ENCODE results near the gene NDUFB6. TPM values are rescaled to one million over a fixed set of nuclear protein-coding genes. Genes with fewer than 3 reads are reported as not detected.
"Not testable (repeated sequence)": the region's sequence is repeated elsewhere in the genome, so short reads cannot be mapped to it uniquely, and the experiment has no call there.

Gene NDUFB6
- total RNA-seq, 1 donor from 2014 or later: 25.8 TPM

GRCh38 chr9:32525709-32526030 is 47.3 kb downstream of the NDUFB6 start:
- peaks cover 31% of the 10 kb centered on the region for H3K36me3 Mint-ChIP-seq (ENCODE audit: low read depth)
- H3K9me3 Mint-ChIP-seq: peaks cover 4% of the 10 kb centered on the region
- no peaks in the 10 kb centered on the region for H3K27me3 Mint-ChIP-seq
- no peak for DNase-seq
- CTCF ChIA-PET: interaction anchor here (0.7 to 2.9 kb wide), 6 partner anchors 19 to 147 kb away, joined by 3 to 34 read pairs (median 4); partner anchors contain the start of gene NDUFB6
- POLR2A ChIA-PET: interaction anchor here (1.3 to 3.0 kb wide), 5 partner anchors 26 to 499 kb away, joined by 3 to 40 read pairs (median 5); partner anchors contain the start of genes DNAJA1, NDUFB6, SMIM27 and TOPORS
- no peak for ATAC-seq (ENCODE audit: low read depth)
- H3K4me1 Mint-ChIP-seq: peaks cover 55% of the 10 kb centered on the region
- intact Hi-C loops (cut with micrococcal nuclease): loop anchor here (1.0 kb wide), 4 partner anchors 25 to 146 kb away; partner anchors contain the start of genes ACO1 and NDUFB6
- no peak for TF ChIP-seq CTCF (IDR thresholded peaks at IDR 0.05)
- peak overlapping the region; percentile 94 for H3K27ac Mint-ChIP-seq
- H3K4me3 Mint-ChIP-seq: peak overlapping the region; percentile 98

GRCh38 chr9:32524892-32525708 is 47.9 kb downstream of the NDUFB6 start:
- POLR2A ChIA-PET: interaction anchor here (1.3 to 3.0 kb wide), 3 partner anchors 26 to 500 kb away, joined by 4 to 40 read pairs (median 12); partner anchors contain the start of genes DNAJA1, SMIM27 and TOPORS
- H3K27me3 Mint-ChIP-seq: no peaks in the 10 kb centered on the region
- no peak for DNase-seq
- H3K36me3 Mint-ChIP-seq (ENCODE audit: low read depth): peaks cover 33% of the 10 kb centered on the region
- TF ChIP-seq CTCF (IDR thresholded peaks at IDR 0.05): no peak
- CTCF ChIA-PET: interaction anchor here (1.6 to 2.9 kb wide), 3 partner anchors 47 to 146 kb away, joined by 6 to 34 read pairs (median 9); no protein-coding TSS in a partner anchor
- H3K4me3 Mint-ChIP-seq: peak overlapping the region; percentile 98
- intact Hi-C loops (cut with micrococcal nuclease): no loop called here
- peaks cover 55% of the 10 kb centered on the region for H3K4me1 Mint-ChIP-seq
- peak overlapping the region; percentile 94 for H3K27ac Mint-ChIP-seq
- H3K9me3 Mint-ChIP-seq: peaks cover 4% of the 10 kb centered on the region
- peak; percentile 37 for ATAC-seq (ENCODE audit: low read depth)

GRCh38 chr9:32524558-32524891 is 48.4 kb downstream of the NDUFB6 start:
- ChIA-PET CTCF (interaction anchor here (2.9 kb wide), 1 partner anchor 145 kb away, joined by 34 read pairs; no protein-coding TSS in a partner anchor), POLR2A (interaction anchor here (2.7 to 3.0 kb wide), 2 partner anchors 27 to 501 kb away, joined by 12 to 40 read pairs; partner anchors contain the start of genes DNAJA1, SMIM27 and TOPORS)
- Mint-ChIP-seq H3K4me3 (peak overlapping the region; percentile 98), H3K36me3 (ENCODE audit: low read depth) (peaks cover 33% of the 10 kb centered on the region), H3K4me1 (peaks cover 55% of the 10 kb centered on the region), H3K27ac (peak overlapping the region; percentile 94)
- ATAC-seq (ENCODE audit: low read depth); H3K9me3 Mint-ChIP-seq; H3K27me3 Mint-ChIP-seq; DNase-seq; intact Hi-C loops (cut with micrococcal nuclease): not testable (repeated sequence)

- TF ChIP-seq CTCF (IDR thresholded peaks at IDR 0.05): no peak
- Mint-ChIP-seq H3K4me1 (peaks cover 55% of the 10 kb centered on the region), H3K27me3 (no peaks in the 10 kb centered on the region), H3K4me3 (no peak overlapping the region), H3K9me3 (peaks cover 4% of the 10 kb centered on the region), H3K27ac (peak overlapping the region; percentile 0), H3K36me3 (ENCODE audit: low read depth) (peaks cover 34% of the 10 kb centered on the region)
- ChIA-PET POLR2A (interaction anchor here (0.6 kb wide), 1 partner anchor 28 kb away, joined by 9 read pairs; no protein-coding TSS in a partner anchor), CTCF (interaction anchor here (2.9 kb wide), 1 partner anchor 145 kb away, joined by 34 read pairs; no protein-coding TSS in a partner anchor)
- intact Hi-C loops (cut with micrococcal nuclease): no loop called here
- ATAC-seq (ENCODE audit: low read depth): no peak
- DNase-seq: no peak
Measured at GRCh38 chr9:32523910-32524309, 49.0 kb downstream of the NDUFB6 start.

GRCh38 chr9:32518276-32518675 is 54.7 kb downstream of the NDUFB6 start:
- H3K27ac Mint-ChIP-seq: no peak overlapping the region
- H3K4me3 Mint-ChIP-seq: no peak overlapping the region
- H3K36me3 Mint-ChIP-seq (ENCODE audit: low read depth): peaks cover 60% of the 10 kb centered on the region
- H3K4me1 Mint-ChIP-seq: peaks cover 23% of the 10 kb centered on the region
- peaks cover 2% of the 10 kb centered on the region for H3K9me3 Mint-ChIP-seq
- no peaks in the 10 kb centered on the region for H3K27me3 Mint-ChIP-seq
- TF ChIP-seq CTCF (IDR thresholded peaks at IDR 0.05): no peak
- DNase-seq (no peak), ATAC-seq (ENCODE audit: low read depth) (no peak)
- ChIA-PET CTCF (no interaction called here), POLR2A (no interaction called here)
- intact Hi-C loops (cut with micrococcal nuclease): no loop called here
